ENCODE data around the gene LANCL2. TPM values are rescaled to one million over a fixed set of nuclear protein-coding genes. Genes with fewer than 3 reads are reported as not detected.

LANCL2 gene, protein sequence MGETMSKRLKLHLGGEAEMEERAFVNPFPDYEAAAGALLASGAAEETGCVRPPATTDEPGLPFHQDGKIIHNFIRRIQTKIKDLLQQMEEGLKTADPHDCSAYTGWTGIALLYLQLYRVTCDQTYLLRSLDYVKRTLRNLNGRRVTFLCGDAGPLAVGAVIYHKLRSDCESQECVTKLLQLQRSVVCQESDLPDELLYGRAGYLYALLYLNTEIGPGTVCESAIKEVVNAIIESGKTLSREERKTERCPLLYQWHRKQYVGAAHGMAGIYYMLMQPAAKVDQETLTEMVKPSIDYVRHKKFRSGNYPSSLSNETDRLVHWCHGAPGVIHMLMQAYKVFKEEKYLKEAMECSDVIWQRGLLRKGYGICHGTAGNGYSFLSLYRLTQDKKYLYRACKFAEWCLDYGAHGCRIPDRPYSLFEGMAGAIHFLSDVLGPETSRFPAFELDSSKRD
- total RNA-seq (2021; ENCODE audit: unreplicated experiment) (10.0 TPM), Bru-seq, nascent RNA (percentile 77 among the genes with signal in this experiment), BruChase-seq, experiment 1, labeled RNA remaining after a 6-hour chase (percentile 65 among the genes with signal in this experiment), BruChase-seq, experiment 2, labeled RNA remaining after a 2-hour chase (percentile 60 among the genes with signal in this experiment)
- polyA plus RNA-seq (2012) = 13.7 and 17.4 TPM in 2 replicates
- long read RNA-seq, full-length matches to known transcripts = 12 of 19 reads
- long read RNA-seq, partial matches to known transcripts = 2 of 19 reads
- long read RNA-seq, other reads (novel, unspliced or antisense) = 5 of 19 reads

- RAD21 ChIA-PET (ENCODE audit: low non-redundant PET in 1 of 2, low total read pairs in 2 of 2, uncharacterized antibody in 2 of 2, unreplicated experiment in 2 of 2) = no interaction called here
- Histone ChIP-seq H2AFZ (ENCODE audit: low read depth, low read length, poor library complexity, severe bottlenecking) (peak within 1 kb of the TSS; percentile 29), H3K9me3 (ENCODE audit: control insufficient read depth in 1 of 2, insufficient read depth in 1 of 2, low read depth in 1 of 2, low read length in 2 of 2) (no peaks in the 10 kb centered on the region), H3K4me3 (replicated peaks in 1 of 2; ENCODE audit: low read depth in 1 of 2, low read length in 2 of 2) (peak within 1 kb of the TSS; percentile 84 to 96), H3K27ac (ENCODE audit: low read depth, low read length) (peak within 1 kb of the TSS; percentile 97), H4K20me1 (ENCODE audit: insufficient read depth) (no peaks in the 10 kb centered on the region), H3K4me2 (ENCODE audit: low read length) (peak within 1 kb of the TSS; percentile 91), H3K9me2 (ENCODE audit: insufficient read depth) (no peaks in the 10 kb centered on the region), H3K9ac (ENCODE audit: low read length) (peak within 1 kb of the TSS; percentile 97), H3K79me2 (ENCODE audit: insufficient read depth, low read length) (no peaks in the 10 kb centered on the region; the same call in 1 of the 2 replicates), H3K4me1 (ENCODE audit: control insufficient read depth in 1 of 2, insufficient read depth in 2 of 2, low read length in 2 of 2) (peaks cover 3 to 19% of the 10 kb centered on the region in 2 experiments; a peak in 3 of 4 replicates), H3K36me3 (ENCODE audit: control insufficient read depth in 1 of 2, insufficient read depth in 2 of 2, low read length in 2 of 2) (no peaks in the 10 kb centered on the region), H3K27me3 (ENCODE audit: insufficient read depth, low read length) (no peaks in the 10 kb centered on the region)
- CTCF ChIA-PET = interaction anchor here (1.0 kb wide), 1 partner anchor 110 kb away, joined by 3 read pairs; no protein-coding TSS in a partner anchor
- intact Hi-C loops (cut with micrococcal nuclease) = loop anchor here (5.0 kb wide), 2 partner anchors 207 to 608 kb away; partner anchors contain the start of genes SEC61G and VOPP1
- ATAC-seq (peak; percentile 49), DNase-seq (ENCODE audit: low read depth, low spot score) (no peak)
- POLR2A ChIA-PET = interaction anchor here (0.8 to 1.4 kb wide), 5 partner anchors 9 to 607 kb away, joined by 3 to 4 read pairs (median 3); no protein-coding TSS in a partner anchor
- no TSS peak for BruUV-seq (replicated peaks)
- no peak for TF ChIP-seq EZH2phosphoT487 (IDR thresholded peaks at IDR 0.05; ENCODE audit: borderline replicate concordance)
- TF ChIP-seq EGR1 (IDR thresholded peaks at IDR 0.05; ENCODE audit: low read depth) = no peak
- TF ChIP-seq ZFX (IDR thresholded peaks at IDR 0.05) = no peak
- no peak for TF ChIP-seq POLR2AphosphoS5 (IDR thresholded peaks at IDR 0.05; ENCODE audit: low read depth, low read length)
- no peak for TF ChIP-seq RAD21 (IDR thresholded peaks at IDR 0.05; ENCODE audit: low read depth)
- TF ChIP-seq, protein P1, sequence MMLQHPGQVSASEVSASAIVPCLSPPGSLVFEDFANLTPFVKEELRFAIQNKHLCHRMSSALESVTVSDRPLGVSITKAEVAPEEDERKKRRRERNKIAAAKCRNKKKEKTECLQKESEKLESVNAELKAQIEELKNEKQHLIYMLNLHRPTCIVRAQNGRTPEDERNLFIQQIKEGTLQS (IDR thresholded peaks at IDR 0.05) = no peak
- TF ChIP-seq EZH2 (IDR thresholded peaks at IDR 0.05) = no peak
- no peak for TF ChIP-seq ZBTB33 (IDR thresholded peaks at IDR 0.05; ENCODE audit: extremely low read depth, insufficient replicate concordance, low read length)
- TF ChIP-seq TCF7L2 (IDR thresholded peaks at IDR 0.05; ENCODE audit: borderline replicate concordance, extremely low read depth, insufficient read depth, insufficient read length) = no peak
- TF ChIP-seq POLR2A (IDR thresholded peaks at IDR 0.05; ENCODE audit: borderline replicate concordance, extremely low read depth, insufficient read depth, insufficient read length) = no peak
- TF ChIP-seq CTCF (IDR thresholded peaks at IDR 0.05 in 2 of 3, conservative IDR thresholded peaks at IDR 0.05 in 1 of 3; ENCODE audit: borderline replicate concordance in 1 of 3, insufficient read depth in 1 of 3, low read depth in 2 of 3, low read length in 2 of 3) = no peak
- no peak for TF ChIP-seq JUND (IDR thresholded peaks at IDR 0.05)
- no peak for TF ChIP-seq ZNF274 (IDR thresholded peaks at IDR 0.05; ENCODE audit: low read depth, low read length)
- no peak for TF ChIP-seq SRF (IDR thresholded peaks at IDR 0.05; ENCODE audit: low read depth)
- TF ChIP-seq, protein P2, sequence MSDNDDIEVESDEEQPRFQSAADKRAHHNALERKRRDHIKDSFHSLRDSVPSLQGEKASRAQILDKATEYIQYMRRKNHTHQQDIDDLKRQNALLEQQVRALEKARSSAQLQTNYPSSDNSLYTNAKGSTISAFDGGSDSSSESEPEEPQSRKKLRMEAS (IDR thresholded peaks at IDR 0.05) = no peak
- TF ChIP-seq YY1 (IDR thresholded peaks at IDR 0.05; ENCODE audit: extremely low read depth, insufficient replicate concordance, low read depth, low read length) = no peak
Observed at GRCh38 chr7:55365205-55365674, at the start of gene LANCL2. Gene LANCL2, plus strand, starts transcription at chr7:55365337. Its CDS starts 689 bp downstream, at chr7:55366026.

Measured in HCT116 (cell line).